Thymus (tissue), 11 donors: ENCODE results near the gene CEP85L. TPM values are rescaled to one million over a fixed set of nuclear protein-coding genes. Genes with fewer than 3 reads are reported as not detected.
"Not testable (repeated sequence)": the region's sequence is repeated elsewhere in the genome, so short reads cannot be mapped to it uniquely, and the experiment has no call there.

ENCODE experiments used
- DNase-seq, 9 donors: peaks; one replicate each; pipeline ENCODE4 v3.0.0-alpha.2; 2013; ENCODE audit warnings: low spot score in 9 of 9, low read depth in 6 of 9, missing footprints in 1 of 9
- H3K27ac ChIP-seq, 2 donors: one replicate each; pipeline ENCODE4 v1.5.1; 2013; ENCODE audit warnings: control low read depth in 1 of 2, low read depth in 1 of 2, low read length in 1 of 2, mild to moderate bottlenecking in 1 of 2, moderate library complexity in 1 of 2
- H3K27me3 ChIP-seq, 2 donors: one replicate each; pipeline ENCODE4 v1.5.1; 2013; ENCODE audit warnings: low read length in 1 of 2; ENCODE audit not compliant: control insufficient read depth in 2 of 2, insufficient read depth in 1 of 2
- H3K36me3 ChIP-seq, 2 donors: one replicate each; pipeline ENCODE4 v1.5.1; 2013; ENCODE audit warnings: low read length in 1 of 2, mild to moderate bottlenecking in 1 of 2, moderate library complexity in 1 of 2; ENCODE audit not compliant: control insufficient read depth in 2 of 2, insufficient read depth in 2 of 2
- H3K4me1 ChIP-seq, 2 donors: one replicate each; pipeline ENCODE4 v1.5.1; 2013; ENCODE audit warnings: low read length in 2 of 2; ENCODE audit not compliant: control insufficient read depth in 2 of 2, insufficient read depth in 2 of 2
- H3K4me3 ChIP-seq, 2 donors: one replicate each; pipeline ENCODE4 v1.5.1; 2013; ENCODE audit warnings: low read length in 2 of 2, control low read depth in 1 of 2, mild to moderate bottlenecking in 1 of 2
- H3K9me3 ChIP-seq, 2 donors: one replicate each; pipeline ENCODE4 v1.5.1; 2013; ENCODE audit warnings: low read length in 1 of 2, mild to moderate bottlenecking in 1 of 2; ENCODE audit not compliant: control insufficient read depth in 2 of 2, insufficient read depth in 1 of 2
- WGBS: extraction: QIAGEN DNeasy Blood & Tissue Kit; methylation state at CpG from one replicate; pipeline ENCODE4 v1.1.7; 2013; 5-methylcytosine and 5-hydroxymethylcytosine counted together
- polyA plus RNA-seq: library from polyadenylated mRNA; stranded (reverse); fragments of 200-250 nt; gene quantifications from one replicate; pipeline ENCODE4 v1.2.3, GENCODE V29; 2013
- total RNA-seq: library from RNA; stranded (reverse); fragments of 120-200 nt; gene quantifications from one replicate; pipeline ENCODE4 v1.2.4, GENCODE V29; 2013
- donor health status: healthy.

Gene CEP85L
- total and polyA plus RNA-seq, 2 donors: 24.6 to 44.3 TPM

DNA sequence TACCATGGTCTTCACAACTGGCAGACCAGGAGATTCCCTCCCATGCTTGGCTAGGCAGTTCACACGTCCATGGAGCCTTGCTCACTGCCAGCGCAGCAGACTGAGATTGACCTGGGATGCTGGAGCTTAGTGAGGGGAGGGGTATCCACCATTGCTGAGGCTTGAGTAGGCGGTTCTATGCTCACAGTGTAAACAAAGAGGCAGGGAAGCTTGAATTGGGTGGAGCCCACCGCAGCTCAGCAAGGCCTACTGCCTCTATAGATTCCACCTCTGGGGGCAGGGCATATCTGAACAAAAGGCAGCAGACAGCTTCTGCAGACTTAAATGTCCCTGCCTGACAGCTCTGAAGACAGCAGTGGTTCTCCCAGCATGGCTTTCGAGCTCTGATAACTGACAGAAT is 230.1 kb downstream of the CEP85L start:
- WGBS: 85% methylated on average over 5 of the region's 5 CpGs

DNA sequence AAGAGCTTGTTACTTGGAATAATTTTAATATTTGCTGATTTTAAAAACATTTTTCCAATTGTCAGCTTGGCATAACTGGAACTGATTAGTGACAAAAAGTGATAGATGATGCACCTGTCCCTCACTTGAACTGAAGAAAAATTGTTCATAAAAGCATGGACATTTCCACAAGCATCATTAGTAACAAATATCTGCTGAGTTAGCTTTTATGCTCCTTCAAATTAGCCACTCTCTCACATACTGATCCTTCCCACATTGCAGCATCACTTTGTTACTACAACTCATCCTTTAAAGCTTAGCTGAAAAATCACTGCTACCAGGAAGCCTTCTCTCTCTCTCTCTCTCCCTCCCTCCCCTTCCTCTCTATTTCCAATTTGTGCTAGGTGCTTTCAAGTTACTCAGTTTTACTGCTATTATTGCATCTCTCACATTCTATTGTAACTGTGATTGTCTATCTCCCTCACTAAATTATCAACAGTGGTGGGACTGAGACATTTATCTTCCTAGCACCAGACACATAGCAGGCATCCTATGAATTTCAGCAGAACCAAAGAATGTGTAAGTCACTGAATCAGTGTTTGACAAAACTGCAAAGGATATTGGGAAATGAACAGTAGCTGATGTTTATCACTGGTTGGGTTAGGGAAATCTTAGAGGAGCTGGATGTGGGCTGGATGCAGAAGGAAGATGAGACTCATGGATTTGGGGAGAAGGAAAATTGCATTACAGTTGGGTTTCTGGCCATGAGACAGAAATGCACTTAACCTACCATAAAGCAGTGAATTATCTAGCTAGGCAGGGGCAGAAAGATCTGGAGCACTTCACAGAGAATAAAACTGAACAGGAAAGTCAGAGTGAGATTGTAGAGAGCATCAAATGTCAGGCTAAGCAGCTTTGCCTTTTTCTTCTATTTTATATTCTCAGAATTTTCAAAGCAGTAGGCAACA is 231.7 kb downstream of the CEP85L start:
- no peaks in the 10 kb centered on the region for H3K4me1 ChIP-seq
- H3K9me3 ChIP-seq: no peaks in the 10 kb centered on the region
- DNase-seq: no peak
- H3K27ac ChIP-seq: no peak overlapping the region
- H3K27me3 ChIP-seq: no peaks in the 10 kb centered on the region
- H3K4me3 ChIP-seq: no peak overlapping the region
- H3K36me3 ChIP-seq: no peaks in the 10 kb centered on the region

More for the DNA sequence above, 230.1 kb downstream of the CEP85L start:
- not testable (repeated sequence) for H3K9me3 ChIP-seq, H3K27me3 ChIP-seq, H3K36me3 ChIP-seq, H3K27ac ChIP-seq, H3K4me3 ChIP-seq, DNase-seq, H3K4me1 ChIP-seq

Other genes starting within 250 kb of the CEP85L start
- gene PLN, start 103.3 kb downstream of the CEP85L start, total RNA-seq: 1.3 TPM
- 34.1 TPM for gene PLN, start 103.3 kb downstream of the CEP85L start, polyA plus RNA-seq
- gene ASF1A, start 242.6 kb upstream of the CEP85L start, total RNA-seq: 41.4 TPM
- 39.8 TPM for gene ASF1A, start 242.6 kb upstream of the CEP85L start, polyA plus RNA-seq